Fibroblast of lung (primary cell): ENCODE results near the gene HIBADH. TPM values are rescaled to one million over a fixed set of nuclear protein-coding genes. Genes with fewer than 3 reads are reported as not detected.

Experiments
- DNase-seq, 2 donors: peaks; one replicate each; pipeline versions ENCODE4 v3.0.0 to v3.0.0-alpha.2; 2010; ENCODE audit warnings: low read depth in 2 of 2
- H2AFZ ChIP-seq: 2 replicates; pipeline ENCODE4 v1.5.1; 2012; ENCODE audit warnings: low read length, control low read depth, inconsistent platforms
- H3K27ac ChIP-seq: 2 replicates; pipeline ENCODE4 v1.5.1; 2011; ENCODE audit warnings: low read length, control low read depth; ENCODE audit not compliant: insufficient read depth
- H3K27me3 ChIP-seq: 2 replicates; pipeline ENCODE4 v1.5.1; 2011; ENCODE audit warnings: mild to moderate bottlenecking, low read length; ENCODE audit not compliant: control insufficient read depth, insufficient read depth
- H3K36me3 ChIP-seq: 2 replicates; pipeline ENCODE4 v1.5.1; 2011; ENCODE audit warnings: low read length; ENCODE audit not compliant: control insufficient read depth, insufficient read depth
- H3K4me1 ChIP-seq: 2 replicates; pipeline ENCODE4 v1.5.1; 2011; ENCODE audit warnings: low read length; ENCODE audit not compliant: control insufficient read depth, insufficient read depth; ENCODE audit errors: extremely low read depth
- H3K4me2 ChIP-seq: 2 replicates; pipeline ENCODE4 v1.5.1; 2011; ENCODE audit warnings: low read length, control low read depth; ENCODE audit not compliant: insufficient read depth; ENCODE audit errors: extremely low read depth
- H3K4me3 ChIP-seq, 4 experiments: fragments of 200-600 bp in 1 of 4; sonication (generic) in 1 of 4; replicated peaks in 1 of 4; 2 replicates each; pipeline ENCODE4 v1.5.1; 2011 to 2016; ENCODE audit warnings: low read length in 4 of 4, low read depth in 3 of 4, mild to moderate bottlenecking in 3 of 4, control low read depth in 2 of 4, inconsistent platforms in 1 of 4, mixed read lengths in 1 of 4; ENCODE audit not compliant: insufficient read depth in 1 of 4; ENCODE audit errors: control extremely low read depth in 1 of 4
- H3K79me2 ChIP-seq: 2 replicates; pipeline ENCODE4 v1.5.1; 2012; ENCODE audit warnings: mild to moderate bottlenecking, low read length, inconsistent platforms; ENCODE audit not compliant: control insufficient read depth, insufficient read depth
- H3K9ac ChIP-seq: 2 replicates; pipeline ENCODE4 v1.5.1; 2011; ENCODE audit warnings: mild to moderate bottlenecking, low read length, control low read depth; ENCODE audit not compliant: insufficient read depth
- H3K9me3 ChIP-seq: 2 replicates; pipeline ENCODE4 v1.5.1; 2012; ENCODE audit warnings: low read depth, low read length; ENCODE audit not compliant: control insufficient read depth, insufficient read depth
- H4K20me1 ChIP-seq: 2 replicates; pipeline ENCODE4 v1.5.1; 2011; ENCODE audit warnings: low read length; ENCODE audit not compliant: control insufficient read depth, insufficient read depth; ENCODE audit errors: extremely low read depth
- CTCF ChIP-seq, 2 donors: IDR thresholded peaks in 1 of 2; conservative IDR thresholded peaks in 1 of 2; 1 replicate in 1 of 2; 2 replicates in 1 of 2; pipeline ENCODE4 v1.5.1; 2011 to 2012; ENCODE audit warnings: low read length in 2 of 2, control low read depth in 1 of 2, inconsistent platforms in 1 of 2, low read depth in 1 of 2, mild to moderate bottlenecking in 1 of 2
- EZH2 ChIP-seq: IDR thresholded peaks from 2 replicates; pipeline ENCODE4 v1.5.1; 2012; ENCODE audit warnings: low read length, control low read depth, mild to moderate bottlenecking; ENCODE audit errors: missing control alignments
- polyA plus RNA-seq, 2 donors: library from polyadenylated mRNA; depleted of rRNA in 1 of 2; stranded (reverse) in 1 of 2; unstranded in 1 of 2; fragments of >200 nt; gene quantifications; 2 replicates each; pipeline ENCODE4 v1.2.1, GENCODE V29; 2011 to 2012; ENCODE audit warnings: missing spikeins in 1 of 2
- total RNA-seq: library from RNA; depleted of rRNA; stranded (reverse); fragments of >200 nt; gene quantifications from 2 replicates; pipeline ENCODE4 v1.2.1, GENCODE V29; 2014

HIBADH gene
- total and polyA plus RNA-seq, 2 donors (not counting 1 experiment from before 2014, with no cell fraction given) = 88.7 to 96.0 TPM

GRCh38 chr7:27688646-27689045 lies 26.0 kb upstream of the HIBADH start:
- no peak for DNase-seq
- Histone ChIP-seq H3K9me3 (no peaks in the 10 kb centered on the region), H2AFZ (no peak overlapping the region), H3K4me1 (no peaks in the 10 kb centered on the region), H3K79me2 (no peaks in the 10 kb centered on the region), H3K36me3 (no peaks in the 10 kb centered on the region), H3K27ac (no peak overlapping the region), H3K4me2 (no peak overlapping the region), H4K20me1 (no peaks in the 10 kb centered on the region), H3K9ac (no peak overlapping the region), H3K4me3 (no peak overlapping the region), H3K27me3 (no peaks in the 10 kb centered on the region)
- TF ChIP-seq EZH2 (no peak), CTCF (conservative IDR thresholded peaks at IDR 0.05 in 1 of 2, IDR thresholded peaks at IDR 0.05 in 1 of 2; ENCODE audit: low read depth in 1 of 2, low read length in 2 of 2) (no peak)

- H3K27ac ChIP-seq = no peak overlapping the region
- no peaks in the 10 kb centered on the region for H3K4me1 ChIP-seq
- no peaks in the 10 kb centered on the region for H4K20me1 ChIP-seq
- H3K79me2 ChIP-seq = no peaks in the 10 kb centered on the region
- no peak for TF ChIP-seq CTCF (conservative IDR thresholded peaks at IDR 0.05 in 1 of 2, IDR thresholded peaks at IDR 0.05 in 1 of 2; ENCODE audit: low read depth in 1 of 2, low read length in 2 of 2)
- H3K4me3 ChIP-seq = no peak overlapping the region
- H3K4me2 ChIP-seq = no peak overlapping the region
- DNase-seq = no peak
- H3K9ac ChIP-seq = no peak overlapping the region
- H3K36me3 ChIP-seq = no peaks in the 10 kb centered on the region
- no peaks in the 10 kb centered on the region for H3K27me3 ChIP-seq
- H3K9me3 ChIP-seq = no peaks in the 10 kb centered on the region
- no peak overlapping the region for H2AFZ ChIP-seq
Measured at GRCh38 chr7:27688056-27688455, 25.4 kb upstream of the HIBADH start.

- Histone ChIP-seq H3K9me3 (no peaks in the 10 kb centered on the region), H3K27me3 (no peaks in the 10 kb centered on the region), H3K4me2 (no peak overlapping the region), H3K9ac (no peak overlapping the region), H3K4me3 (no peak overlapping the region), H2AFZ (no peak overlapping the region), H3K27ac (no peak overlapping the region), H3K36me3 (no peaks in the 10 kb centered on the region), H4K20me1 (no peaks in the 10 kb centered on the region), H3K4me1 (no peaks in the 10 kb centered on the region), H3K79me2 (no peaks in the 10 kb centered on the region)
- no peak for TF ChIP-seq CTCF (conservative IDR thresholded peaks at IDR 0.05 in 1 of 2, IDR thresholded peaks at IDR 0.05 in 1 of 2; ENCODE audit: low read depth in 1 of 2, low read length in 2 of 2)
- TF ChIP-seq EZH2 = no peak
- DNase-seq = peak in 1 of 2 donors; percentile 35
Measured at GRCh38 chr7:27686315-27686714, 23.6 kb upstream of the HIBADH start.
